Fibroblast of lung (primary cell): Measurements from ENCODE around the gene SPTBN1. TPM values are rescaled to one million over a fixed set of nuclear protein-coding genes. Genes with fewer than 3 reads are reported as not detected.

ENCODE experiments used
- DNase-seq, 2 donors: peaks; one replicate each; pipeline versions ENCODE4 v3.0.0 to v3.0.0-alpha.2; 2010; ENCODE audit warnings: low read depth in 2 of 2
- H2AFZ ChIP-seq: 2 replicates; pipeline ENCODE4 v1.5.1; 2012; ENCODE audit warnings: low read length, control low read depth, inconsistent platforms
- H3K27ac ChIP-seq: 2 replicates; pipeline ENCODE4 v1.5.1; 2011; ENCODE audit warnings: low read length, control low read depth; ENCODE audit not compliant: insufficient read depth
- H3K27me3 ChIP-seq: 2 replicates; pipeline ENCODE4 v1.5.1; 2011; ENCODE audit warnings: mild to moderate bottlenecking, low read length; ENCODE audit not compliant: control insufficient read depth, insufficient read depth
- H3K36me3 ChIP-seq: 2 replicates; pipeline ENCODE4 v1.5.1; 2011; ENCODE audit warnings: low read length; ENCODE audit not compliant: control insufficient read depth, insufficient read depth
- H3K4me1 ChIP-seq: 2 replicates; pipeline ENCODE4 v1.5.1; 2011; ENCODE audit warnings: low read length; ENCODE audit not compliant: control insufficient read depth, insufficient read depth; ENCODE audit errors: extremely low read depth
- H3K4me2 ChIP-seq: 2 replicates; pipeline ENCODE4 v1.5.1; 2011; ENCODE audit warnings: low read length, control low read depth; ENCODE audit not compliant: insufficient read depth; ENCODE audit errors: extremely low read depth
- H3K4me3 ChIP-seq, 4 experiments: fragments of 200-600 bp in 1 of 4; sonication (generic) in 1 of 4; replicated peaks in 1 of 4; 2 replicates each; pipeline ENCODE4 v1.5.1; 2011 to 2016; ENCODE audit warnings: low read length in 4 of 4, low read depth in 3 of 4, mild to moderate bottlenecking in 3 of 4, control low read depth in 2 of 4, inconsistent platforms in 1 of 4, mixed read lengths in 1 of 4; ENCODE audit not compliant: insufficient read depth in 1 of 4; ENCODE audit errors: control extremely low read depth in 1 of 4
- H3K79me2 ChIP-seq: 2 replicates; pipeline ENCODE4 v1.5.1; 2012; ENCODE audit warnings: mild to moderate bottlenecking, low read length, inconsistent platforms; ENCODE audit not compliant: control insufficient read depth, insufficient read depth
- H3K9ac ChIP-seq: 2 replicates; pipeline ENCODE4 v1.5.1; 2011; ENCODE audit warnings: mild to moderate bottlenecking, low read length, control low read depth; ENCODE audit not compliant: insufficient read depth
- H3K9me3 ChIP-seq: 2 replicates; pipeline ENCODE4 v1.5.1; 2012; ENCODE audit warnings: low read depth, low read length; ENCODE audit not compliant: control insufficient read depth, insufficient read depth
- H4K20me1 ChIP-seq: 2 replicates; pipeline ENCODE4 v1.5.1; 2011; ENCODE audit warnings: low read length; ENCODE audit not compliant: control insufficient read depth, insufficient read depth; ENCODE audit errors: extremely low read depth
- EZH2 ChIP-seq: IDR thresholded peaks from 2 replicates; pipeline ENCODE4 v1.5.1; 2012; ENCODE audit warnings: low read length, control low read depth, mild to moderate bottlenecking; ENCODE audit errors: missing control alignments
- polyA plus RNA-seq, 2 donors: library from polyadenylated mRNA; depleted of rRNA in 1 of 2; stranded (reverse) in 1 of 2; unstranded in 1 of 2; fragments of >200 nt; gene quantifications; 2 replicates each; pipeline ENCODE4 v1.2.1, GENCODE V29; 2011 to 2012; ENCODE audit warnings: missing spikeins in 1 of 2
- total RNA-seq: library from RNA; depleted of rRNA; stranded (reverse); fragments of >200 nt; gene quantifications from 2 replicates; pipeline ENCODE4 v1.2.1, GENCODE V29; 2014
- TF ChIP-seq, protein P1 (sequence below), 2 donors: IDR thresholded peaks in 1 of 2; conservative IDR thresholded peaks in 1 of 2; 1 replicate in 1 of 2; 2 replicates in 1 of 2; pipeline ENCODE4 v1.5.1; 2011 to 2012; ENCODE audit warnings: low read length in 2 of 2, control low read depth in 1 of 2, inconsistent platforms in 1 of 2, low read depth in 1 of 2, mild to moderate bottlenecking in 1 of 2

Gene SPTBN1
- total and polyA plus RNA-seq, 2 donors (not counting 1 experiment from before 2014, with no cell fraction given): 123 to 325 TPM

DNA sequence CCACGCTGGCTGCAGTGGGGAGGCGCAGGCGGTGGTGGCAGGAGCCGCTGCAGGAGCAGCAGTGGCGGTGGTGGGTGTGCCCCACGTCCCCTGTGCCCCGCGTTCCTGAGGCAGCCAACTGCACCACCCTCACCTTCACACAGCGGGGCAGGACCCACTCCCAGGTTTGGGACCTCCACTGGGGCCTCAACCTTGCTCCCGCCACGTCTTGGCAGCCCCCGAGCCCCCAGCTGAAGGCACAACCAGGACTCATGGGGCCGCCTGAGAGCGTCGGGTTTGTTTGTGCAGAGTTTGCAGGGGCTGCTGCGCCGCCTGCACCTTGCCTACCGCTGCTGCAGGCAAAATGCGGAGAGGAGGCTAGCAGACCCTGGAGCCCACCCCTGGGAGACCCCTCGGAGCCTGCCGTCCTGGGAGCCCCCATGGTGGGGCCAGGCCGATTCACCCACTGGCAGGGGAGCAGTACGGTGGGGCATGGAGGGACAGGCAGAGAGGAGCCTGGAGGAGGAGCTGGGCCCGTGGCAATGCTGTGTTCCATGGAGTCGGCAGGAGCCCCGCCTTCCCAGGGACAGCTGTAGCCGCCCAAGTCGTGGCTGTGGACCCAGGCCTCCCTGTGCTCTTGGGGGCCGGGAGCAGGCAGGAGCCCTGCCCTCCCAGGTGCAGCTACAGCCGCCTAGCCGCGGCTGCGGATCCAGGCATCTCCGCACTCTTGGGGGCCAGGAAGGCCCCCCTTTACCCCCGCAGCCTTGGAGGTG lies 252.6 kb downstream of the SPTBN1 start:
- peak overlapping the region; percentile 78 for H2AFZ ChIP-seq
- no peaks in the 10 kb centered on the region for H3K79me2 ChIP-seq
- DNase-seq: peak in 1 of 2 donors; percentile 24
- no peak overlapping the region for H3K27ac ChIP-seq
- TF ChIP-seq EZH2: peak; percentile 28
- TF ChIP-seq, protein P1, sequence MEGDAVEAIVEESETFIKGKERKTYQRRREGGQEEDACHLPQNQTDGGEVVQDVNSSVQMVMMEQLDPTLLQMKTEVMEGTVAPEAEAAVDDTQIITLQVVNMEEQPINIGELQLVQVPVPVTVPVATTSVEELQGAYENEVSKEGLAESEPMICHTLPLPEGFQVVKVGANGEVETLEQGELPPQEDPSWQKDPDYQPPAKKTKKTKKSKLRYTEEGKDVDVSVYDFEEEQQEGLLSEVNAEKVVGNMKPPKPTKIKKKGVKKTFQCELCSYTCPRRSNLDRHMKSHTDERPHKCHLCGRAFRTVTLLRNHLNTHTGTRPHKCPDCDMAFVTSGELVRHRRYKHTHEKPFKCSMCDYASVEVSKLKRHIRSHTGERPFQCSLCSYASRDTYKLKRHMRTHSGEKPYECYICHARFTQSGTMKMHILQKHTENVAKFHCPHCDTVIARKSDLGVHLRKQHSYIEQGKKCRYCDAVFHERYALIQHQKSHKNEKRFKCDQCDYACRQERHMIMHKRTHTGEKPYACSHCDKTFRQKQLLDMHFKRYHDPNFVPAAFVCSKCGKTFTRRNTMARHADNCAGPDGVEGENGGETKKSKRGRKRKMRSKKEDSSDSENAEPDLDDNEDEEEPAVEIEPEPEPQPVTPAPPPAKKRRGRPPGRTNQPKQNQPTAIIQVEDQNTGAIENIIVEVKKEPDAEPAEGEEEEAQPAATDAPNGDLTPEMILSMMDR (conservative IDR thresholded peaks at IDR 0.05 in 1 of 2, IDR thresholded peaks at IDR 0.05 in 1 of 2; ENCODE audit: low read depth in 1 of 2, low read length in 2 of 2): peak in 1 of 2 donors; percentile 21
- peak overlapping the region; percentile 89 for H3K4me2 ChIP-seq
- H3K36me3 ChIP-seq: no peaks in the 10 kb centered on the region
- H4K20me1 ChIP-seq: no peaks in the 10 kb centered on the region
- no peaks in the 10 kb centered on the region for H3K9me3 ChIP-seq
- H3K4me1 ChIP-seq: peaks cover 2% of the 10 kb centered on the region
- peak overlapping the region in 2 of 4 experiments; percentile 42 to 51 for H3K4me3 ChIP-seq
- no peaks in the 10 kb centered on the region for H3K27me3 ChIP-seq
- peak overlapping the region; percentile 28 for H3K9ac ChIP-seq

DNA sequence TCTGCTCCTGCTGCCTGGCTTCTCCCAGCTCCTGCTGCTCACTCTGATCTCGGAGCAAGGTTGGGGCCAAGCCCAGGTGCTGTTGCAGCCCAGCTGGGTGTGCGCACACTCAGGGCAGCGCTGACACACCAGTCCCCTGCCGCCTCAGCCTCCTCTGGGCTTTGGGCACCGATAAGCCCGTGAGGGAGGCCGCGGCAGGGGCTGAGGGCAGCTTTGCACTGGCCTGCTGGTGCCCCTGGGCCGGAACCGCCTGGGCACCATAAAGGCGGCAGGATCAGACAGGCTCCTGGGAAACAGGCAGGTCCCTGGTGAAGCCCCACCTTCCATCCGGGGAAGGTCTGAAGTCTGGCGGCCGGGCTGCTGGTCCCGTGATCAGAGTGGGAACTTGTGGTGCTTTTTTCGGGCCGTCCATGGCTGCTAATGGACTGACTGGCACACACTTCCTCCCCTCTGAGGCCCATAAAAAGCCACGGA lies 253.2 kb downstream of the SPTBN1 start:
- no peak overlapping the region for H3K9ac ChIP-seq
- peak overlapping the region; percentile 78 for H2AFZ ChIP-seq
- H3K4me1 ChIP-seq: peaks cover 2% of the 10 kb centered on the region
- no peak overlapping the region for H3K27ac ChIP-seq
- H3K36me3 ChIP-seq: no peaks in the 10 kb centered on the region
- peak overlapping the region; percentile 89 for H3K4me2 ChIP-seq
- H3K4me3 ChIP-seq: peak overlapping the region in 2 of 4 experiments; percentile 42 to 51
- no peaks in the 10 kb centered on the region for H3K9me3 ChIP-seq
- H3K27me3 ChIP-seq: no peaks in the 10 kb centered on the region
- no peak for TF ChIP-seq EZH2
- TF ChIP-seq, protein P1 (conservative IDR thresholded peaks at IDR 0.05 in 1 of 2, IDR thresholded peaks at IDR 0.05 in 1 of 2; ENCODE audit: low read depth in 1 of 2, low read length in 2 of 2): no peak
- no peaks in the 10 kb centered on the region for H4K20me1 ChIP-seq
- no peaks in the 10 kb centered on the region for H3K79me2 ChIP-seq
- DNase-seq: no peak

DNA sequence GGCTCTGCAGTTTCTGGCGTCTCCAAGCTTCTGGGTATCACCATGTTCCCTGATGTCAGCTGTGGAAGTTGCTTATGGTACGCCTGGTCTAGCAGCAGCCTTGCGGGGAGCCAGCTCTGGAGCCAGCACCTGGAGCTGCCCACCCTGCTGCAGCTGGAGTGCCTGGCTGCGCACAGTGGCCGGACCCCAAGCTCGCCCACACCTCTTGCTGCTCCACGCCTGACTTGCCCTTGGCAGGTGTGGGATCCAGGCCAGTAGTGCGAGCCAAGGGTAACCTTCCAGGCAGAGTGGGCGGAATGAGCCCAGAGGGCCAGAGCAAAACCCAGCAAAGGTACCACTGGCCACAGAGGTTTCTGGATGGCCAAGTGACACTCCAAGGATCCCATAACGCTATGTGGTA lies 254.1 kb downstream of the SPTBN1 start:
- Histone ChIP-seq H3K4me3 (no peak overlapping the region), H3K27ac (no peak overlapping the region), H3K4me2 (no peak overlapping the region), H3K36me3 (no peaks in the 10 kb centered on the region), H3K9me3 (no peaks in the 10 kb centered on the region), H4K20me1 (no peaks in the 10 kb centered on the region), H3K27me3 (no peaks in the 10 kb centered on the region), H3K9ac (no peak overlapping the region), H2AFZ (no peak overlapping the region), H3K4me1 (peaks cover 2% of the 10 kb centered on the region), H3K79me2 (no peaks in the 10 kb centered on the region)
- no peak for DNase-seq
- no peak for TF ChIP-seq EZH2
- TF ChIP-seq, protein P1 (conservative IDR thresholded peaks at IDR 0.05 in 1 of 2, IDR thresholded peaks at IDR 0.05 in 1 of 2; ENCODE audit: low read depth in 1 of 2, low read length in 2 of 2): no peak
